ENCODE data around the gene KRTAP6-2. TPM values are rescaled to one million over a fixed set of nuclear protein-coding genes. Genes with fewer than 3 reads are reported as not detected.

The KRTAP6-2 gene
- total RNA-seq, 2 experiments from 2014 or later = not detected

DNA sequence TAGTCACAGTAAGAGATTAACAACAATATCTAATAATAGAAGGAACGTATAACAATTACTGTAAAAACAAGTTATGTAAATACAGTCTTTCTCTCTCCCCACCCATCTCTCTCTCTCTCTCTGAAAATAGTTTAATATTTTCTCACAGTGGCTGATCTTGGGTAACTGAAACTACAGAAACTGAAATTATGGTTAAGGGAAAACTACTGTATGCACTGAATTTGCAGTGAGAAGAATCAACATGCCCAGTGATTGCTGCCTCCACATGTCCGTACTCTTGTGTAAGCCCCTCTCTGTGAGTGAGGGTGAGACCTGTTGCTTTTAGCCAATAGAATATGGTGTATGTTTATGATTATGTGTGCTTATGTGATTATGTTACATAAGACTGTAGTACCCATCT, 13.4 kb upstream of the KRTAP6-2 start:
- no peak for DNase-seq
- H3K9me3 Mint-ChIP-seq = peaks cover 9% of the 10 kb centered on the region
- H3K4me1 Mint-ChIP-seq = no peaks in the 10 kb centered on the region
- POLR2A ChIA-PET = no interaction called here
- H3K4me3 Mint-ChIP-seq = no peak overlapping the region
- no peaks in the 10 kb centered on the region for H3K27me3 Mint-ChIP-seq
- no peaks in the 10 kb centered on the region for H3K36me3 Mint-ChIP-seq
- H3K27ac Mint-ChIP-seq = no peak overlapping the region
- no peak for ATAC-seq (ENCODE audit: low read depth)

DNA sequence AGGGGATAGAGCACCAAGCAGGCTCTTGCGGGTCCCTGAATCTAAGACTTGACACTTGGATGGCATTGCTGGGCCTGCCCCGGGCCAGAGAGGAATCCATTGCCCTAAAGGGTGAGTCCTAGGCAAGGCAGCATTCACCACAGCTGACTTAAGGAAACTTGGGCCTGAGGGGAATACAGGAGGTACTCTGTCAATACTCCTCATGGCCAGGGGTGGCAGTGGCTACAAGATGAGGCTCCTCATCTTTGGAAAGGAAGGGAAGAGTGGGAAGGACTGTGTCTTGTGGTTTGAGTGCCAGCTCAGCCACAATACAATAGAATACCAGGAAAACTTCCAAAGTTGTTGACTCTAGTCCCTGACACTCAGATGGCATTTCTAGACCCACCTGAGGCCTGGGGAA, 7.3 kb upstream of the KRTAP6-2 start:
- ATAC-seq (ENCODE audit: low read depth) (no peak), DNase-seq (no peak)
- Mint-ChIP-seq H3K27me3 (no peaks in the 10 kb centered on the region), H3K36me3 (no peaks in the 10 kb centered on the region), H3K4me1 (no peaks in the 10 kb centered on the region), H3K27ac (no peak overlapping the region), H3K9me3 (peaks cover 9% of the 10 kb centered on the region), H3K4me3 (no peak overlapping the region)
- POLR2A ChIA-PET = no interaction called here

GRCh38 chr21:30600787-30601186, 2.1 kb upstream of the KRTAP6-2 start, which contains the start of gene KRTAP22-1:
TSS of gene KRTAP22-1 (plus strand) at chr21:30601087.
- no peak for DNase-seq
- POLR2A ChIA-PET = no interaction called here
- Mint-ChIP-seq H3K4me1 (no peaks in the 10 kb centered on the region), H3K4me3 (no peak within 1 kb of the TSS), H3K36me3 (no peaks in the 10 kb centered on the region), H3K9me3 (peaks cover 6% of the 10 kb centered on the region), H3K27me3 (no peaks in the 10 kb centered on the region), H3K27ac (no peak within 1 kb of the TSS)
- ATAC-seq (ENCODE audit: low read depth) = no peak

DNA sequence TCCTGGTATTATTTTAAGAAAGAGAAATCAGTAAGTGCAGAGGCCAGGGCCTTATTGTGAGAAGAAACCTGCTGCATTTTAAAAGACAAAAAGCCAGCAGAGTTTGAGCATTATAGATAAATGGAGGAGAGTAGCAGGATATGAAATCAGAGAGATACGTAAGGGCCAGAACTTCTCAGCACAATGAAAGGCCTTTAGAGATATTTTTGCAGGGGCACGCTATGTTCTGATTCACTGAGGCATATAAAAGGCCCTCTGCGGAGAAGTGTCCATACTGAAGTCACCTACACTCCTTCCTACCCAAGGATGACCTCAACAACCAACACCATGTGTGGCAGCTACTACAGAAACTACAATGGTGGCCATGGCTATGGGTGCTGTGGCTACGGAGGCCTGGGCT, 6.6 kb downstream of the KRTAP6-2 start, which contains the start of gene KRTAP6-3:
KRTAP6-3 (plus strand) TSS at position 301 of the 400 bp plus-strand sequence; CDS start at position 307, 6 bp downstream.
- no peak within 1 kb of the TSS for H3K4me3 Mint-ChIP-seq
- DNase-seq (no peak), ATAC-seq (ENCODE audit: low read depth) (no peak)
- H3K4me1 Mint-ChIP-seq = no peaks in the 10 kb centered on the region
- H3K36me3 Mint-ChIP-seq = no peaks in the 10 kb centered on the region
- POLR2A ChIA-PET = no interaction called here
- no peak within 1 kb of the TSS for H3K27ac Mint-ChIP-seq
- H3K9me3 Mint-ChIP-seq = peaks cover 2% of the 10 kb centered on the region
- H3K27me3 Mint-ChIP-seq = no peaks in the 10 kb centered on the region

DNA sequence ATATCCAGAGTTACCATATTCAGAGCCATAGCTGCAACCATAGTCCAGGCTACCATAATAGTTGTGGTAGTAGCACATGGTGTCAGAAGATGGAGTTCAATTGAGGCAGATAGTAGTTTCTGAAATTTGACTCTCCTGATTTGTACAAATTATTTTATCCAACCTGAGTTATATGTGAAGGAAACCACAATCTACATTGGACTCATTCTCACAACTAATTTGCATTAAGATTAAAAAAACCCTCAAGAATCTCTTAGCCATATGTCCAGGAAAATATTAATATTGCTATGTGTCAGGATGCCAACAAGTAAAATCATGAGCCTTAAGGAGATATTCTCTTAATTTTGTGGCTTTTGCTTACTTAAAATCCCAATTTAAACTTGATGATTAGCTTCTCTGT, 8.4 kb downstream of the KRTAP6-2 start, which contains the start of gene KRTAP22-2:
KRTAP22-2 (minus strand) TSS at position 101 of the 400 bp plus-strand sequence.
- Mint-ChIP-seq H3K4me3 (no peak within 1 kb of the TSS), H3K36me3 (no peaks in the 10 kb centered on the region), H3K27me3 (no peaks in the 10 kb centered on the region), H3K4me1 (no peaks in the 10 kb centered on the region), H3K27ac (no peak within 1 kb of the TSS), H3K9me3 (no peaks in the 10 kb centered on the region)
- POLR2A ChIA-PET = no interaction called here
- DNase-seq (no peak), ATAC-seq (ENCODE audit: low read depth) (no peak)

DNA sequence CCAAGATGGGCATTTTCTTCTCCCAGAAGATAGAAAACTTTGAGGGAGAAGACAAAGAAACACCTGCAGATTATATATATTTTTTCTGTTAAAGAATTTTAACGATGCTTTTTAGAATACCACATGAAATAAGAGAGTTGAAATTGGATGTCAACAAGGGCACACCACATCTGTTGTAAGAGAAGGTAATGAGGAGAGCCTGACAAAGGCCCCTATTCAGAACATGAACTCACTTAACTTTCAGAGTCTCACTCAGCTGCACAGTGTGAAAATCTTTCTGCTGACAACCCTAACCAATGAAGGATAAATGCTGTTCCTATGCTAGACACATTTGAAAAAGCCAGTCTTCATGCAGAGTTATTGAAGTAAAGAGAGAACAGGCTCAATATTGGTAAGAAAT, 15.8 kb downstream of the KRTAP6-2 start:
- H3K4me3 Mint-ChIP-seq = no peak overlapping the region
- POLR2A ChIA-PET = no interaction called here
- ATAC-seq (ENCODE audit: low read depth) (no peak), DNase-seq (no peak)
- H3K27ac Mint-ChIP-seq = no peak overlapping the region
- no peaks in the 10 kb centered on the region for H3K4me1 Mint-ChIP-seq
- H3K9me3 Mint-ChIP-seq = no peaks in the 10 kb centered on the region
- H3K36me3 Mint-ChIP-seq = no peaks in the 10 kb centered on the region
- no peaks in the 10 kb centered on the region for H3K27me3 Mint-ChIP-seq

GRCh38 chr21:30580132-30580531, 18.6 kb downstream of the KRTAP6-2 start:
- no peak overlapping the region for H3K27ac Mint-ChIP-seq
- H3K9me3 Mint-ChIP-seq = peaks cover 2% of the 10 kb centered on the region
- ATAC-seq (ENCODE audit: low read depth) (no peak), DNase-seq (no peak)
- POLR2A ChIA-PET = no interaction called here
- H3K4me1 Mint-ChIP-seq = no peaks in the 10 kb centered on the region
- H3K36me3 Mint-ChIP-seq = no peaks in the 10 kb centered on the region
- H3K4me3 Mint-ChIP-seq = no peak overlapping the region
- no peaks in the 10 kb centered on the region for H3K27me3 Mint-ChIP-seq

- Mint-ChIP-seq H3K27me3 (no peaks in the 10 kb centered on the region), H3K27ac (no peak overlapping the region), H3K4me1 (no peaks in the 10 kb centered on the region), H3K9me3 (peaks cover 2% of the 10 kb centered on the region), H3K4me3 (no peak overlapping the region), H3K36me3 (no peaks in the 10 kb centered on the region)
- DNase-seq = no peak
- POLR2A ChIA-PET = no interaction called here
- ATAC-seq (ENCODE audit: low read depth) = no peak
Measured at GRCh38 chr21:30579346-30579745, 19.4 kb downstream of the KRTAP6-2 start.

DNA sequence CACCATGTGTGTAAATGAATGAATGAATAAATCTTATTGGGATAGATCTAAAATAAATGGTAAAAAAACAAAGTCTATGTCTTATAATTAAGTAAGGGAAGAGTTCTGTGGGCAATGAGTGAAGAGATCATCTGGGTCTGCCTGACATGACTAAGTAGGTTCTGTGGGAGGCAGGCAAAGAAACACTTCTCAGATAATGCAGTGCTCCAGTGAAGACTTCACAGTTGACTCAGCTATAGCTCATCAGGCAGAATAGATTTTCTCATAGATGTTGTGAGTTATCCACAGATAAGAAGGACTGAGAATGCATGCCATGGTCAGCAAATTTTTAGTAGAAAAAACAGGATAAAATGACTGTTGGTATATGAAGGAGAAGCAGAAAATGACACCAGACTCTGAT, 20.9 kb downstream of the KRTAP6-2 start:
- Mint-ChIP-seq H3K4me3 (no peak overlapping the region), H3K27me3 (no peaks in the 10 kb centered on the region), H3K27ac (no peak overlapping the region), H3K36me3 (no peaks in the 10 kb centered on the region), H3K4me1 (no peaks in the 10 kb centered on the region), H3K9me3 (peaks cover 2% of the 10 kb centered on the region)
- DNase-seq (no peak), ATAC-seq (ENCODE audit: low read depth) (no peak)
- POLR2A ChIA-PET = no interaction called here

DNA sequence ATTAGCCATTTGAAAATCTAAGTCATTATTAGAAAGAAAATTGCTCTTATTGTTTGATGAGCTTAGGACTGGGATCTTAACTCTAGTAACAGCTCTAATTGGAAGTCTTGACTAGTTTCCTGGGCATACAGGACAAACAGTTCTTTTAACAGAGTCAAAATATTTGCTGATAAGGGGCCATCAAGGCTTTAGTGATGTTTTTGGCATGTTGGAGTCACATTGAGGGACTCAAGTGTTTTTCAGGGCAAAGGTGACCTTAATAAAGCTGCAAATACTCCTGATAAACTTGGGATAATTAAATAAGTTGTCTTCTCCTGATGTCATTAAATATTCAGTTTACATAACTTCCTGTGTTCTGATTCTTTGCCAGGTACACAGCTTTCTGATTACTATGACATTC, 31.1 kb downstream of the KRTAP6-2 start:
- DNase-seq (no peak), ATAC-seq (ENCODE audit: low read depth) (no peak)
- POLR2A ChIA-PET = no interaction called here
- H3K4me1 Mint-ChIP-seq = no peaks in the 10 kb centered on the region
- peaks cover 1% of the 10 kb centered on the region for H3K9me3 Mint-ChIP-seq
- H3K36me3 Mint-ChIP-seq = no peaks in the 10 kb centered on the region
- H3K27me3 Mint-ChIP-seq = no peaks in the 10 kb centered on the region
- H3K27ac Mint-ChIP-seq = no peak overlapping the region
- H3K4me3 Mint-ChIP-seq = no peak overlapping the region

DNA sequence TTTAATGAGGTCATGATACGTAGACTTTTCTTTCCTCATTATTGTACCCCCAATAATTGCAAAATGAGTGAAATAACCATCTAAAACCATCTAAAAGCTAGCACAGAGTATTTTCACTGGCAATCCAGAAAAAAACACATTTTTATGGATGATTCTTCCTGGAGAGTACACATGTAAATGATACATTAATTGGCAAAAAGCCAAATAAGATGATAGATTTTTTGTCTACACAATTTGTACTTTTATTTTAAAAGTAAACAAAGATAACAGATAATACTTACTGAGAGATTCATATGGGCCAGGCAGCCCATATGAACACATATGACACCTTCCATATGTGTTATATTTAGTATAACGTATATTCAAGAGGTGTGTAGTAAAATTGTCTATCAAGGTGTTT, 35.1 kb downstream of the KRTAP6-2 start:
- POLR2A ChIA-PET = no interaction called here
- no peak for DNase-seq
- Mint-ChIP-seq H3K4me3 (no peak overlapping the region), H3K4me1 (no peaks in the 10 kb centered on the region), H3K36me3 (no peaks in the 10 kb centered on the region), H3K27me3 (no peaks in the 10 kb centered on the region), H3K9me3 (no peaks in the 10 kb centered on the region), H3K27ac (no peak overlapping the region)
- no peak for ATAC-seq (ENCODE audit: low read depth)

- Mint-ChIP-seq H3K9me3 (no peaks in the 10 kb centered on the region), H3K36me3 (no peaks in the 10 kb centered on the region), H3K27me3 (no peaks in the 10 kb centered on the region), H3K27ac (no peak overlapping the region), H3K4me3 (no peak overlapping the region), H3K4me1 (no peaks in the 10 kb centered on the region)
- no peak for DNase-seq
- POLR2A ChIA-PET = no interaction called here
- no peak for ATAC-seq (ENCODE audit: low read depth)
Measured at GRCh38 chr21:30563072-30563471, 35.6 kb downstream of the KRTAP6-2 start.

DNA sequence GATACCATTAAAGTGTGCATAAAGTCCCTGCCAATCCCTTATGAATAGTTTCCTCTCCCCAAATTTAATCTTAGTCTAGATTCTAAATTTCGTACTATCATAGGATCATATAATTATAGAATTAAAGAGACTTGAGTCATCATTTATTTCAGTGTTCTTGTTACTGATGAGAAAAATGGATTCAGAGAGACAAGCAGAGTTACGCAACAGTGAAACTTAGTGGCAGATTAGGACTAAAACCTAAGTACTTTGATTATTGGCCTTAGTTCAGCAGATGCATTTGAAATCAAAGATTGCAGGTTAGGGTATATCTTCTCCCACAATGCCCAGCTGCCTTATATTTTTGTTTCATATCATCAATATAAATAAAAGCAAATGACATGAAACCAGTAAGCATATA, 36.7 kb downstream of the KRTAP6-2 start:
- POLR2A ChIA-PET = no interaction called here

GRCh38 chr21:30561264-30561895, 37.3 kb downstream of the KRTAP6-2 start, which contains the start of gene KRTAP19-7:
TSS of gene KRTAP19-7 (minus strand) at chr21:30561314. CDS start at chr21:30561289, 25 bp downstream.
- no peak for ATAC-seq (ENCODE audit: low read depth)
- Mint-ChIP-seq H3K27me3 (no peaks in the 10 kb centered on the region), H3K36me3 (no peaks in the 10 kb centered on the region), H3K27ac (no peak within 1 kb of the TSS), H3K4me3 (no peak within 1 kb of the TSS), H3K4me1 (no peaks in the 10 kb centered on the region), H3K9me3 (no peaks in the 10 kb centered on the region)
- DNase-seq = no peak
- POLR2A ChIA-PET = no interaction called here

More for the DNA sequence above, 36.7 kb downstream of the KRTAP6-2 start:
- H3K4me3 Mint-ChIP-seq = no peak overlapping the region
- ATAC-seq (ENCODE audit: low read depth) (no peak), DNase-seq (no peak)
- no peaks in the 10 kb centered on the region for H3K27me3 Mint-ChIP-seq
- no peak overlapping the region for H3K27ac Mint-ChIP-seq
- no peaks in the 10 kb centered on the region for H3K9me3 Mint-ChIP-seq
- no peaks in the 10 kb centered on the region for H3K4me1 Mint-ChIP-seq
- H3K36me3 Mint-ChIP-seq = no peaks in the 10 kb centered on the region

All from activated naive CD8-positive, alpha-beta T cell treated with anti-CD3 and anti-CD28 coated beads, Interleukin-2, amount 10 ng/mL, durations not matched to agents 7 days and 5 days (primary cell).